Measurements from ENCODE around the gene CCL17.

Gene CCL17

GRCh38 chr16:57358527-57359095, 46.0 kb upstream of the CCL17 start, which contains the start of gene CCL22:
TSS of gene CCL22 (plus strand) at chr16:57358783. CDS start at chr16:57358817, 34 bp downstream.
- H2BK15ac ChIP-seq (replicated peaks; ENCODE audit: low read depth), result no peak within 1 kb of the TSS
- H3K9ac ChIP-seq (ENCODE audit: low read length), result no peak within 1 kb of the TSS
- no peaks in the 10 kb centered on the region for H3K27me3 ChIP-seq (ENCODE audit: insufficient read depth, low read length, poor library complexity)
- no peak within 1 kb of the TSS for H3K27ac ChIP-seq (ENCODE audit: low read depth, low read length)
- no peak within 1 kb of the TSS for H3K23ac ChIP-seq (ENCODE audit: low read length)
- no peaks in the 10 kb centered on the region for H3K4me1 ChIP-seq (ENCODE audit: control insufficient read depth, low read depth, low read length)
- no peaks in the 10 kb centered on the region for H3K36me3 ChIP-seq (ENCODE audit: control insufficient read depth, insufficient read depth, low read length)
- no peak within 1 kb of the TSS for H3K4me3 ChIP-seq (ENCODE audit: low read length)
- no peak within 1 kb of the TSS for H2BK5ac ChIP-seq (ENCODE audit: low read length)
- no peaks in the 10 kb centered on the region for H3K79me1 ChIP-seq (ENCODE audit: low read length)
- H3K18ac ChIP-seq (ENCODE audit: low read length), result no peak within 1 kb of the TSS
- no peak for DNase-seq
- H3K4me2 ChIP-seq (ENCODE audit: low read length), result no peak within 1 kb of the TSS
- no peaks in the 10 kb centered on the region for H3K79me2 ChIP-seq (ENCODE audit: control insufficient read depth, insufficient read depth, low read length)
- WGBS (ENCODE audit: extremely low coverage, insufficient coverage, low lambda C conversion rate), result no CpG with 5 or more reads among the region's 9 CpGs
- H2BK120ac ChIP-seq (ENCODE audit: low read depth, low read length), result no peak within 1 kb of the TSS
- H3K4ac ChIP-seq (ENCODE audit: low read depth, low read length), result no peak within 1 kb of the TSS
- H4K5ac ChIP-seq (ENCODE audit: low read length), result no peak within 1 kb of the TSS
- no peak within 1 kb of the TSS for H2AK5ac ChIP-seq (ENCODE audit: low read length)
- H4K8ac ChIP-seq (ENCODE audit: low read depth, low read length), result no peak within 1 kb of the TSS
- H3K56ac ChIP-seq (ENCODE audit: low read length), result no peak within 1 kb of the TSS

DNA sequence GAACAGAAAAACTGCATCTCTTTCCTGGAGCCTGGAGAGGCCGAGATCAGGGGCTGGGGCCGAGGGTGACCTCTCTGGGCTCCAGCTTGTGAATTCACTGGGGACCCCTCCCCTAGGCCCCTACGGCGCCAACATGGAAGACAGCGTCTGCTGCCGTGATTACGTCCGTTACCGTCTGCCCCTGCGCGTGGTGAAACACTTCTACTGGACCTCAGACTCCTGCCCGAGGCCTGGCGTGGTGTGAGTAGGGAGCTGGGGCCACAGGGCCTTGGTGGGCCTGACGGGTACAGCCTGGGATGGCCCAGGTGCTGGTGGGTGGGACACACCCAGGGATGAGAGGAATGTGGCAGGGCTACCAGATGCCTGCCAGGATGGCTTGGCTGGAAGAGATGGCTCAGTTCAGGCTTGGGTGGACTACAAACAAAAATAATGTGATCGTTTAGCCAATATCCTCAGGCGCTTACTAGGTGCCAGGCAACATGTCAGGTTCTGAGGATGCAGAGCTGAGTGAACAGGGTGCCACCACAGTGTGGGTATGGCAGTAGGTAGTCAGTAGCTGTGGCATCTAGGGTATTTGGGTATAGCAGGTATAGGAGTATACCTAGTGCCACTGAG, 44.1 kb upstream of the CCL17 start:
- Histone ChIP-seq H4K5ac (ENCODE audit: low read length) (no peak overlapping the region), H3K79me1 (ENCODE audit: low read length) (no peaks in the 10 kb centered on the region), H3K27ac (ENCODE audit: low read depth, low read length) (no peak overlapping the region), H3K23ac (ENCODE audit: low read length) (no peak overlapping the region), H2BK15ac (replicated peaks; ENCODE audit: low read depth) (no peak overlapping the region), H3K9ac (ENCODE audit: low read length) (no peak overlapping the region), H3K36me3 (ENCODE audit: control insufficient read depth, insufficient read depth, low read length) (no peaks in the 10 kb centered on the region), H4K8ac (ENCODE audit: low read depth, low read length) (no peak overlapping the region), H3K4me2 (ENCODE audit: low read length) (no peak overlapping the region), H3K56ac (ENCODE audit: low read length) (no peak overlapping the region), H3K18ac (ENCODE audit: low read length) (no peak overlapping the region), H2AK5ac (ENCODE audit: low read length) (no peak overlapping the region), H2BK120ac (ENCODE audit: low read depth, low read length) (no peak overlapping the region), H3K4me1 (ENCODE audit: control insufficient read depth, low read depth, low read length) (no peaks in the 10 kb centered on the region), H3K4ac (ENCODE audit: low read depth, low read length) (no peak overlapping the region), H3K27me3 (ENCODE audit: insufficient read depth, low read length, poor library complexity) (no peaks in the 10 kb centered on the region), H3K79me2 (ENCODE audit: control insufficient read depth, insufficient read depth, low read length) (no peaks in the 10 kb centered on the region), H2BK5ac (ENCODE audit: low read length) (no peak overlapping the region), H3K4me3 (ENCODE audit: low read length) (no peak overlapping the region)
- no CpG with 5 or more reads among the region's 16 CpGs for WGBS (ENCODE audit: extremely low coverage, insufficient coverage, low lambda C conversion rate)
- no peak for DNase-seq

GRCh38 chr16:57361404-57361803, 43.2 kb upstream of the CCL17 start:
- Histone ChIP-seq H3K56ac (ENCODE audit: low read length) (no peak overlapping the region), H3K4me1 (ENCODE audit: control insufficient read depth, low read depth, low read length) (no peaks in the 10 kb centered on the region), H3K79me2 (ENCODE audit: control insufficient read depth, insufficient read depth, low read length) (no peaks in the 10 kb centered on the region), H3K9ac (ENCODE audit: low read length) (no peak overlapping the region), H2AK5ac (ENCODE audit: low read length) (no peak overlapping the region), H3K23ac (ENCODE audit: low read length) (no peak overlapping the region), H3K36me3 (ENCODE audit: control insufficient read depth, insufficient read depth, low read length) (no peaks in the 10 kb centered on the region), H3K4me2 (ENCODE audit: low read length) (no peak overlapping the region), H2BK120ac (ENCODE audit: low read depth, low read length) (no peak overlapping the region), H3K27me3 (ENCODE audit: insufficient read depth, low read length, poor library complexity) (no peaks in the 10 kb centered on the region), H3K4ac (ENCODE audit: low read depth, low read length) (no peak overlapping the region), H4K8ac (ENCODE audit: low read depth, low read length) (no peak overlapping the region), H2BK5ac (ENCODE audit: low read length) (no peak overlapping the region), H3K4me3 (ENCODE audit: low read length) (no peak overlapping the region), H2BK15ac (replicated peaks; ENCODE audit: low read depth) (no peak overlapping the region), H3K79me1 (ENCODE audit: low read length) (no peaks in the 10 kb centered on the region), H4K5ac (ENCODE audit: low read length) (no peak overlapping the region), H3K18ac (ENCODE audit: low read length) (no peak overlapping the region), H3K27ac (ENCODE audit: low read depth, low read length) (no peak overlapping the region)
- WGBS (ENCODE audit: extremely low coverage, insufficient coverage, low lambda C conversion rate), result no CpG with 5 or more reads among the region's 4 CpGs
- no peak for DNase-seq

- Histone ChIP-seq H3K23ac (ENCODE audit: low read length) (no peak overlapping the region), H3K4me2 (ENCODE audit: low read length) (no peak overlapping the region), H2BK120ac (ENCODE audit: low read depth, low read length) (no peak overlapping the region), H3K4me1 (ENCODE audit: control insufficient read depth, low read depth, low read length) (no peaks in the 10 kb centered on the region), H3K27me3 (ENCODE audit: insufficient read depth, low read length, poor library complexity) (no peaks in the 10 kb centered on the region), H3K27ac (ENCODE audit: low read depth, low read length) (no peak overlapping the region), H3K79me2 (ENCODE audit: control insufficient read depth, insufficient read depth, low read length) (no peaks in the 10 kb centered on the region), H2AK5ac (ENCODE audit: low read length) (no peak overlapping the region), H3K36me3 (ENCODE audit: control insufficient read depth, insufficient read depth, low read length) (no peaks in the 10 kb centered on the region), H3K79me1 (ENCODE audit: low read length) (no peaks in the 10 kb centered on the region), H2BK5ac (ENCODE audit: low read length) (no peak overlapping the region), H3K18ac (ENCODE audit: low read length) (no peak overlapping the region), H3K9ac (ENCODE audit: low read length) (no peak overlapping the region), H4K5ac (ENCODE audit: low read length) (no peak overlapping the region), H3K4me3 (ENCODE audit: low read length) (no peak overlapping the region), H3K4ac (ENCODE audit: low read depth, low read length) (no peak overlapping the region), H3K56ac (ENCODE audit: low read length) (no peak overlapping the region), H4K8ac (ENCODE audit: low read depth, low read length) (no peak overlapping the region), H2BK15ac (replicated peaks; ENCODE audit: low read depth) (no peak overlapping the region)
- no CpG with 5 or more reads among the region's 3 CpGs for WGBS (ENCODE audit: extremely low coverage, insufficient coverage, low lambda C conversion rate)
- DNase-seq, result no peak
Observed at GRCh38 chr16:57364143-57364542, 40.4 kb upstream of the CCL17 start.

GRCh38 chr16:57366544-57367040, 38.0 kb upstream of the CCL17 start:
- H2BK5ac ChIP-seq (ENCODE audit: low read length), result no peak overlapping the region
- H3K27me3 ChIP-seq (ENCODE audit: insufficient read depth, low read length, poor library complexity), result no peaks in the 10 kb centered on the region
- H3K18ac ChIP-seq (ENCODE audit: low read length), result no peak overlapping the region
- no peak overlapping the region for H4K8ac ChIP-seq (ENCODE audit: low read depth, low read length)
- no peak overlapping the region for H3K4ac ChIP-seq (ENCODE audit: low read depth, low read length)
- no peak overlapping the region for H3K56ac ChIP-seq (ENCODE audit: low read length)
- no peak overlapping the region for H2BK15ac ChIP-seq (replicated peaks; ENCODE audit: low read depth)
- no peaks in the 10 kb centered on the region for H3K79me2 ChIP-seq (ENCODE audit: control insufficient read depth, insufficient read depth, low read length)
- H3K4me3 ChIP-seq (ENCODE audit: low read length), result no peak overlapping the region
- WGBS (ENCODE audit: extremely low coverage, insufficient coverage, low lambda C conversion rate), result no CpG with 5 or more reads among the region's 6 CpGs
- DNase-seq, result no peak
- no peaks in the 10 kb centered on the region for H3K79me1 ChIP-seq (ENCODE audit: low read length)
- H3K9ac ChIP-seq (ENCODE audit: low read length), result no peak overlapping the region
- no peak overlapping the region for H2AK5ac ChIP-seq (ENCODE audit: low read length)
- H3K23ac ChIP-seq (ENCODE audit: low read length), result no peak overlapping the region
- H2BK120ac ChIP-seq (ENCODE audit: low read depth, low read length), result no peak overlapping the region
- H3K4me2 ChIP-seq (ENCODE audit: low read length), result no peak overlapping the region
- H3K4me1 ChIP-seq (ENCODE audit: control insufficient read depth, low read depth, low read length), result no peaks in the 10 kb centered on the region
- no peak overlapping the region for H4K5ac ChIP-seq (ENCODE audit: low read length)
- H3K36me3 ChIP-seq (ENCODE audit: control insufficient read depth, insufficient read depth, low read length), result no peaks in the 10 kb centered on the region
- H3K27ac ChIP-seq (ENCODE audit: low read depth, low read length), result no peak overlapping the region
